Tibial nerve (tissue), 4 donors: Measurements from ENCODE around the gene TMEM143. TPM values are rescaled to one million over a fixed set of nuclear protein-coding genes. Genes with fewer than 3 reads are reported as not detected.

Experiments used
- DNase-seq, 2 donors: peaks; one replicate each; pipeline ENCODE4 v3.0.0-alpha.2; 2019; ENCODE audit warnings: low spot score in 2 of 2
- H3K27ac ChIP-seq, 4 donors: fragments of 200-600 bp; sonication (generic) in 3 of 4; one replicate each; pipeline ENCODE4 v1.5.1; 2017 to 2019; ENCODE audit warnings: mild to moderate bottlenecking in 1 of 4
- H3K27me3 ChIP-seq, 2 donors: fragments of 200-600 bp; sonication (generic) in 1 of 2; one replicate each; pipeline versions ENCODE4 v1.5.1 to v1.6.0; 2017 to 2019
- H3K36me3 ChIP-seq, 3 donors: fragments of 200-600 bp; sonication (generic); one replicate each; pipeline ENCODE4 v1.5.1; 2018 to 2019
- H3K4me1 ChIP-seq, 4 donors: fragments of 200-600 bp; sonication (generic) in 3 of 4; one replicate each; pipeline ENCODE4 v1.5.1; 2017 to 2019
- H3K4me3 ChIP-seq, 4 donors: fragments of 200-600 bp; sonication (generic) in 3 of 4; one replicate each; pipeline ENCODE4 v1.5.1; 2017 to 2019; ENCODE audit warnings: mild to moderate bottlenecking in 1 of 4, moderate library complexity in 1 of 4
- H3K9me3 ChIP-seq, 4 donors: fragments of 200-600 bp; sonication (generic) in 3 of 4; one replicate each; pipeline ENCODE4 v1.5.1; 2017 to 2019
- CTCF ChIP-seq, 5 experiments: fragments of 200-600 bp in 3 of 5; fragments of 450-650 bp in 2 of 5; sonication (generic) in 3 of 5; IDR thresholded peaks; one replicate each; pipeline ENCODE4 v1.5.1; 2016 to 2019; ENCODE audit warnings: antibody characterized with exemption in 5 of 5, mild to moderate bottlenecking in 3 of 5, moderate library complexity in 2 of 5
- EP300 ChIP-seq, 2 donors: sonication (generic); formaldehyde crosslinking; IDR thresholded peaks; one replicate each; pipeline ENCODE4 v1.6.1; 2017; ENCODE audit warnings: antibody characterized with exemption in 2 of 2, mild to moderate bottlenecking in 1 of 2
- POLR2A ChIP-seq, 2 donors: fragments of 450-650 bp; IDR thresholded peaks; one replicate each; pipeline ENCODE4 v1.6.1; 2017; ENCODE audit warnings: antibody characterized with exemption in 2 of 2, mild to moderate bottlenecking in 2 of 2, moderate library complexity in 2 of 2
- WGBS, 2 donors: methylation state at CpG; one replicate each; pipeline ENCODE4 v1.1.5; 2018; 5-methylcytosine and 5-hydroxymethylcytosine counted together
- total RNA-seq, 4 donors: library from RNA; depleted of rRNA; stranded (reverse); fragments of >200 nt; gene quantifications; one replicate each; pipeline ENCODE4 v1.1.0, GENCODE V29; 2016

Gene TMEM143
- total RNA-seq = 10 to 100 TPM in 2 of 4 donors, 1 to 10 TPM in 2; 8.3 to 14.4 (median 10.2) TPM

GRCh38 chr19:48363810-48364597 is at the start of gene TMEM143, which contains the start of gene SYNGR4:
Gene TMEM143 (minus strand): TSS chr19:48363940. CDS start chr19:48363920, 20 bp downstream.
Gene SYNGR4 (plus strand): TSS chr19:48364367. CDS start chr19:48365843, 1,476 bp downstream.
- H3K27ac ChIP-seq = peak within 1 kb of the TSS; percentile 91 to 99 (median 96)
- no peaks in the 10 kb centered on the region for H3K9me3 ChIP-seq
- peak within 1 kb of the TSS; percentile 62 to 84 (median 74) for H3K4me3 ChIP-seq
- peak; percentile 82 to 98 for TF ChIP-seq EP300 (IDR thresholded peaks at IDR 0.05)
- TF ChIP-seq CTCF (IDR thresholded peaks at IDR 0.05) = peak in 1 of 5 experiments; percentile 7
- TF ChIP-seq POLR2A (IDR thresholded peaks at IDR 0.05) = peak in 1 of 2 donors; percentile 55
- peak; percentile 94 to 95 for DNase-seq
- 1 to 2% methylated on average over 44 to 54 of the region's 59 CpGs for WGBS, 2 donors
- no peaks in the 10 kb centered on the region for H3K27me3 ChIP-seq
- peaks cover 0 to 15% (median 5%) of the 10 kb centered on the region in 4 donors for H3K4me1 ChIP-seq
- H3K36me3 ChIP-seq = peaks cover 0 to 17% (median 0%) of the 10 kb centered on the region in 3 donors

GRCh38 chr19:48405850-48406249 is 42.1 kb upstream of the TMEM143 start:
- Histone ChIP-seq H3K27me3 (peaks cover 0 to 26% of the 10 kb centered on the region in 2 donors), H3K36me3 (no peaks in the 10 kb centered on the region), H3K4me3 (no peak overlapping the region), H3K27ac (no peak overlapping the region), H3K9me3 (peaks cover 0 to 8% (median 0%) of the 10 kb centered on the region in 4 donors), H3K4me1 (no peaks in the 10 kb centered on the region)
- 85 to 86% methylated on average over 13 of the region's 13 CpGs for WGBS, 2 donors
- no peak for DNase-seq
- TF ChIP-seq EP300 (IDR thresholded peaks at IDR 0.05) (no peak), CTCF (IDR thresholded peaks at IDR 0.05) (no peak), POLR2A (IDR thresholded peaks at IDR 0.05) (no peak)

- 93 to 94% methylated on average over 18 to 27 of the region's 27 CpGs for WGBS, 2 donors
- no peak for DNase-seq
- peaks cover 0 to 19% of the 10 kb centered on the region in 2 donors for H3K27me3 ChIP-seq
- H3K9me3 ChIP-seq = peaks cover 0 to 8% (median 0%) of the 10 kb centered on the region in 4 donors
- H3K27ac ChIP-seq = no peak overlapping the region
- no peaks in the 10 kb centered on the region for H3K36me3 ChIP-seq
- H3K4me1 ChIP-seq = peaks cover 0 to 4% (median 0%) of the 10 kb centered on the region in 4 donors
- TF ChIP-seq POLR2A (IDR thresholded peaks at IDR 0.05) (no peak), EP300 (IDR thresholded peaks at IDR 0.05) (no peak), CTCF (IDR thresholded peaks at IDR 0.05) (no peak)
- H3K4me3 ChIP-seq = no peak overlapping the region
Observed at GRCh38 chr19:48405010-48405659, 41.4 kb upstream of the TMEM143 start.

- no peak for DNase-seq
- WGBS, 2 donors = 37 to 41% methylated on average over 3 of the region's 3 CpGs
Observed at GRCh38 chr19:48403606-48404005, 39.9 kb upstream of the TMEM143 start.

More at GRCh38 chr19:48403606-48404005, 39.9 kb upstream of the TMEM143 start:
- TF ChIP-seq EP300 (IDR thresholded peaks at IDR 0.05) (no peak), POLR2A (IDR thresholded peaks at IDR 0.05) (no peak), CTCF (IDR thresholded peaks at IDR 0.05) (no peak)
- no peak overlapping the region for H3K4me3 ChIP-seq
- H3K27me3 ChIP-seq = peaks cover 0 to 12% of the 10 kb centered on the region in 2 donors
- H3K9me3 ChIP-seq = peaks cover 0 to 8% (median 0%) of the 10 kb centered on the region in 4 donors
- H3K36me3 ChIP-seq = no peaks in the 10 kb centered on the region
- H3K4me1 ChIP-seq = peaks cover 0 to 12% (median 0%) of the 10 kb centered on the region in 4 donors
- H3K27ac ChIP-seq = no peak overlapping the region
